Left ventricle myocardium inferior (tissue), 1 donor: ENCODE results near the gene PPHLN1. TPM values are rescaled to one million over a fixed set of nuclear protein-coding genes. Genes with fewer than 3 reads are reported as not detected.

Source experiments
- DNase-seq: peaks from one replicate; pipeline ENCODE4 v3.0.0-alpha.2; 2020
- H3K27ac ChIP-seq: fragments of 200-600 bp; replicated peaks from 2 replicates; pipeline ENCODE4 v1.8.0; 2021
- H3K27me3 ChIP-seq: fragments of 200-600 bp; 2 replicates; pipeline ENCODE4 v1.8.0; 2021; ENCODE audit warnings: low read depth
- H3K36me3 ChIP-seq: fragments of 200-600 bp; 2 replicates; pipeline ENCODE4 v1.8.0; 2021
- H3K4me1 ChIP-seq: fragments of 200-600 bp; 2 replicates; pipeline ENCODE4 v1.8.0; 2021
- H3K4me3 ChIP-seq: fragments of 200-600 bp; 2 replicates; pipeline ENCODE4 v1.8.0; 2021; ENCODE audit warnings: mild to moderate bottlenecking, moderate library complexity
- H3K9me3 ChIP-seq: fragments of 200-600 bp; replicated peaks from 2 replicates; pipeline ENCODE4 v1.8.0; 2021
- CTCF ChIP-seq: fragments of 200-600 bp; IDR thresholded peaks from 2 replicates; pipeline ENCODE4 v1.8.0; 2021; ENCODE audit warnings: antibody characterized with exemption, mild to moderate bottlenecking, borderline replicate concordance
- intact Hi-C: fragments of 100-400 bp; cut with micrococcal nuclease; formaldehyde crosslinking; loops from one replicate; pipeline ENCODE4 v1.11.0; 2022
- total RNA-seq: library from RNA; stranded (reverse); fragmentation: NEBNext Ultra II Directional; extraction: Animal tissue kit (Norgen Biotek cat#: 25700); gene quantifications from one replicate; pipeline ENCODE4 v1.2.1, GENCODE V29; 2021
- donor health status: DM: no; HTN: yes; CAD: no; lungs with severe emphysema.

The PPHLN1 gene
- total RNA-seq, 1 donor from 2014 or later = 31.4 TPM

- H3K4me1 ChIP-seq = peaks cover 14% of the 10 kb centered on the region
- no peaks in the 10 kb centered on the region for H3K27me3 ChIP-seq
- no peak overlapping the region for H3K4me3 ChIP-seq
- H3K9me3 ChIP-seq = no peaks in the 10 kb centered on the region
- no peaks in the 10 kb centered on the region for H3K36me3 ChIP-seq
- intact Hi-C loops = no loop called here
- DNase-seq = no peak
- H3K27ac ChIP-seq = no peak overlapping the region
- TF ChIP-seq CTCF = no peak
These were observed 36.8 kb downstream of the PPHLN1 start for GRCh38 chr12:42362647-42363260.

- no peak for TF ChIP-seq CTCF
- Histone ChIP-seq H3K4me3 (no peak overlapping the region), H3K4me1 (peaks cover 14% of the 10 kb centered on the region), H3K27me3 (no peaks in the 10 kb centered on the region), H3K36me3 (no peaks in the 10 kb centered on the region), H3K9me3 (no peaks in the 10 kb centered on the region), H3K27ac (no peak overlapping the region)
- intact Hi-C loops = no loop called here
- no peak for DNase-seq
These were observed 38.7 kb downstream of the PPHLN1 start for GRCh38 chr12:42364692-42365091.

- TF ChIP-seq CTCF = no peak
- no peak for DNase-seq
- Histone ChIP-seq H3K27ac (no peak overlapping the region), H3K4me3 (no peak overlapping the region), H3K9me3 (no peaks in the 10 kb centered on the region), H3K4me1 (peaks cover 14% of the 10 kb centered on the region), H3K27me3 (no peaks in the 10 kb centered on the region), H3K36me3 (no peaks in the 10 kb centered on the region)
- intact Hi-C loops = no loop called here
These were observed 39.5 kb downstream of the PPHLN1 start for GRCh38 chr12:42365486-42365885.

GRCh38 chr12:42370013-42370412, 44.0 kb downstream of the PPHLN1 start:
- no peaks in the 10 kb centered on the region for H3K9me3 ChIP-seq
- no peak overlapping the region for H3K27ac ChIP-seq
- H3K36me3 ChIP-seq = peaks cover 3% of the 10 kb centered on the region
- DNase-seq = no peak
- no peaks in the 10 kb centered on the region for H3K27me3 ChIP-seq
- intact Hi-C loops = no loop called here
- no peak for TF ChIP-seq CTCF
- H3K4me3 ChIP-seq = no peak overlapping the region
- H3K4me1 ChIP-seq = no peaks in the 10 kb centered on the region

- H3K27me3 ChIP-seq = no peaks in the 10 kb centered on the region
- peaks cover 21% of the 10 kb centered on the region for H3K36me3 ChIP-seq
- H3K4me1 ChIP-seq = no peaks in the 10 kb centered on the region
- H3K9me3 ChIP-seq = no peaks in the 10 kb centered on the region
- no peak overlapping the region for H3K27ac ChIP-seq
- intact Hi-C loops = no loop called here
- TF ChIP-seq CTCF = peak; percentile 84
- DNase-seq = no peak
- no peak overlapping the region for H3K4me3 ChIP-seq
These were observed 46.3 kb downstream of the PPHLN1 start for GRCh38 chr12:42372154-42372791.
